ENCODE measurements around the gene RAB3A. TPM values are rescaled to one million over a fixed set of nuclear protein-coding genes. Genes with fewer than 3 reads are reported as not detected.
A peak's percentile ranks its signal among the peaks of the same experiment; 100 is the strongest.

The RAB3A gene
- total and polyA plus RNA-seq, 8 donors = 0.87 to 2.2 (median 2.0) TPM; not detected in 1

GRCh38 chr19:18221815-18222725 is 18.2 kb upstream of the RAB3A start:
- no peak for TF ChIP-seq POLR2A (IDR thresholded peaks at IDR 0.05)
- no peak for TF ChIP-seq EP300 (IDR thresholded peaks at IDR 0.05)
- TF ChIP-seq POLR2AphosphoS5 (IDR thresholded peaks at IDR 0.05) = no peak
- no peak for TF ChIP-seq CTCF (IDR thresholded peaks at IDR 0.05)
- H3K27ac ChIP-seq = no peak overlapping the region
- H3K36me3 ChIP-seq = no peaks in the 10 kb centered on the region
- intact Hi-C loops (cut with DNase I; ENCODE audit: low total_unique reads) = no loop called here
- H3K9me3 ChIP-seq = no peaks in the 10 kb centered on the region
- peaks cover 10 to 35% (median 34%) of the 10 kb centered on the region in 4 donors for H3K4me1 ChIP-seq
- 80 to 90% (median 83%) methylated on average over 25 of the region's 25 CpGs for WGBS, 5 donors
- no peak for DNase-seq
- H3K27me3 ChIP-seq = peaks cover 3 to 70% (median 46%) of the 10 kb centered on the region in 3 donors
- no peak overlapping the region for H3K4me3 ChIP-seq

GRCh38 chr19:18220632-18221275 is 16.9 kb upstream of the RAB3A start:
- Histone ChIP-seq H3K4me3 (no peak overlapping the region), H3K27ac (no peak overlapping the region), H3K27me3 (peaks cover 0 to 57% (median 33%) of the 10 kb centered on the region in 3 donors), H3K36me3 (no peaks in the 10 kb centered on the region), H3K9me3 (no peaks in the 10 kb centered on the region), H3K4me1 (peaks cover 10 to 27% (median 27%) of the 10 kb centered on the region in 4 donors)
- 3 to 14% (median 6%) methylated on average over 11 to 33 of the region's 33 CpGs for WGBS, 5 donors
- DNase-seq = peak in 1 of 2 donors; percentile 46
- intact Hi-C loops (cut with DNase I; ENCODE audit: low total_unique reads) = no loop called here
- no peak for TF ChIP-seq CTCF (IDR thresholded peaks at IDR 0.05)
- no peak for TF ChIP-seq POLR2AphosphoS5 (IDR thresholded peaks at IDR 0.05)
- TF ChIP-seq POLR2A (IDR thresholded peaks at IDR 0.05) = no peak
- TF ChIP-seq EP300 (IDR thresholded peaks at IDR 0.05) = no peak

GRCh38 chr19:18219911-18220631 is 16.2 kb upstream of the RAB3A start:
- Histone ChIP-seq H3K4me1 (peaks cover 10 to 20% (median 20%) of the 10 kb centered on the region in 4 donors), H3K27me3 (peaks cover 0 to 50% (median 26%) of the 10 kb centered on the region in 3 donors), H3K4me3 (no peak overlapping the region), H3K9me3 (no peaks in the 10 kb centered on the region), H3K27ac (no peak overlapping the region), H3K36me3 (no peaks in the 10 kb centered on the region)
- DNase-seq = no peak
- intact Hi-C loops (cut with DNase I; ENCODE audit: low total_unique reads) = no loop called here
- TF ChIP-seq CTCF (IDR thresholded peaks at IDR 0.05) = no peak
- no peak for TF ChIP-seq POLR2AphosphoS5 (IDR thresholded peaks at IDR 0.05)
- TF ChIP-seq POLR2A (IDR thresholded peaks at IDR 0.05) = no peak
- TF ChIP-seq EP300 (IDR thresholded peaks at IDR 0.05) = no peak
- WGBS, 5 donors = 63 to 66% (median 64%) methylated on average over 24 to 28 of the region's 28 CpGs

GRCh38 chr19:18218600-18218999 is 14.8 kb upstream of the RAB3A start:
- Histone ChIP-seq H3K4me1 (peaks cover 0 to 8% (median 7%) of the 10 kb centered on the region in 4 donors), H3K9me3 (no peaks in the 10 kb centered on the region), H3K27me3 (peaks cover 0 to 36% (median 21%) of the 10 kb centered on the region in 3 donors), H3K36me3 (no peaks in the 10 kb centered on the region), H3K4me3 (no peak overlapping the region), H3K27ac (no peak overlapping the region)
- no peak for DNase-seq
- WGBS, 5 donors = 62 to 88% (median 85%) methylated on average over 3 of the region's 3 CpGs
- no peak for TF ChIP-seq POLR2AphosphoS5 (IDR thresholded peaks at IDR 0.05)
- TF ChIP-seq EP300 (IDR thresholded peaks at IDR 0.05) = no peak
- TF ChIP-seq CTCF (IDR thresholded peaks at IDR 0.05) = no peak
- TF ChIP-seq POLR2A (IDR thresholded peaks at IDR 0.05) = no peak
- intact Hi-C loops (cut with DNase I; ENCODE audit: low total_unique reads) = no loop called here

Measured in stomach (tissue), 9 donors.